WERI-Rb-1 (cell line): ENCODE data around the gene KLHL21.

Experiments
- DNase-seq: peaks from one replicate; pipeline ENCODE4 v3.0.0-alpha.2; 2020
- H3K27ac ChIP-seq: fragments of 250-450 bp; sonication (Bioruptor Pico); 2 replicates; pipeline ENCODE4 v1.5.1; 2020; ENCODE audit warnings: mild to moderate bottlenecking, moderate library complexity
- H3K27me3 ChIP-seq: fragments of 250-450 bp; sonication (Bioruptor Pico); 2 replicates; pipeline ENCODE4 v1.5.1; 2021; ENCODE audit warnings: mild to moderate bottlenecking, low read depth, moderate library complexity; ENCODE audit not compliant: insufficient read depth, severe bottlenecking
- H3K36me3 ChIP-seq: fragments of 250-450 bp; sonication (Bioruptor Pico); 2 replicates; pipeline ENCODE4 v1.5.1; 2020; ENCODE audit warnings: mild to moderate bottlenecking, moderate library complexity
- H3K4me3 ChIP-seq: 2 replicates; pipeline ENCODE4 v1.5.1; 2011; ENCODE audit warnings: low read depth, mild to moderate bottlenecking, control low read depth, low read length
- H3K9me3 ChIP-seq: fragments of 250-450 bp; sonication (Bioruptor Pico); 2 replicates; pipeline ENCODE4 v1.5.1; 2021; ENCODE audit warnings: mild to moderate bottlenecking, moderate library complexity; ENCODE audit not compliant: severe bottlenecking
- CTCF ChIP-seq: IDR thresholded peaks from 2 replicates; pipeline ENCODE4 v1.5.1; 2011; ENCODE audit warnings: low read depth, mild to moderate bottlenecking, control low read depth, inconsistent platforms, low read length

KLHL21 gene

GRCh38 chr1:6557597-6557996, 45.1 kb downstream of the KLHL21 start:
- peaks cover 28% of the 10 kb centered on the region for H3K9me3 ChIP-seq
- H3K36me3 ChIP-seq = peaks cover 6% of the 10 kb centered on the region
- no peaks in the 10 kb centered on the region for H3K27me3 ChIP-seq
- no peak overlapping the region for H3K4me3 ChIP-seq
- H3K27ac ChIP-seq = no peak overlapping the region
- TF ChIP-seq CTCF = no peak
- no peak for DNase-seq

- Histone ChIP-seq H3K4me3 (peak within 1 kb of the TSS; percentile 93), H3K9me3 (peaks cover 5% of the 10 kb centered on the region), H3K36me3 (peaks cover 27% of the 10 kb centered on the region), H3K27ac (peak within 1 kb of the TSS; percentile 91), H3K27me3 (no peaks in the 10 kb centered on the region)
- DNase-seq = no peak
- TF ChIP-seq CTCF = no peak
Observed at GRCh38 chr1:6554907-6555778, 47.5 kb downstream of the KLHL21 start, which contains the start of gene TAS1R1. TSS of gene TAS1R1 (plus strand) at chr1:6555307. CDS start at chr1:6555374, 67 bp downstream.

- peak; percentile 85 for TF ChIP-seq CTCF
- peak; percentile 93 for DNase-seq
- Histone ChIP-seq H3K27ac (peak within 1 kb of the TSS; percentile 91), H3K36me3 (peaks cover 35% of the 10 kb centered on the region), H3K9me3 (peaks cover 4% of the 10 kb centered on the region), H3K4me3 (peak within 1 kb of the TSS; percentile 93), H3K27me3 (no peaks in the 10 kb centered on the region)
Observed at GRCh38 chr1:6554031-6554906, 48.4 kb downstream of the KLHL21 start, which contains the start of gene NOL9. TSS of gene NOL9 (minus strand) at chr1:6554513. CDS start at chr1:6554502, 11 bp downstream.

GRCh38 chr1:6547301-6547700, 55.4 kb downstream of the KLHL21 start:
- TF ChIP-seq CTCF = no peak
- Histone ChIP-seq H3K36me3 (peaks cover 79% of the 10 kb centered on the region), H3K9me3 (no peaks in the 10 kb centered on the region), H3K4me3 (no peak overlapping the region), H3K27ac (no peak overlapping the region), H3K27me3 (no peaks in the 10 kb centered on the region)
- no peak for DNase-seq

- Histone ChIP-seq H3K36me3 (peaks cover 76% of the 10 kb centered on the region), H3K27me3 (no peaks in the 10 kb centered on the region), H3K9me3 (no peaks in the 10 kb centered on the region), H3K27ac (no peak overlapping the region), H3K4me3 (no peak overlapping the region)
- TF ChIP-seq CTCF = no peak
- DNase-seq = no peak
Observed at GRCh38 chr1:6546326-6546725, 56.3 kb downstream of the KLHL21 start.
